ENCODE data around the gene DMBT1.

DMBT1 gene

GRCh38 chr10:122559228-122559627 lies 1.3 kb upstream of the DMBT1 start:
- DNase-seq (ENCODE audit: low spot score): no peak
- in situ Hi-C loops (cut with MboI; ENCODE audit: low pct_unique_long_range_greater_than_20kb, low sequenced_read_pairs, unreplicated experiment): loop anchor here (25.0 kb wide), 1 partner anchor 272 kb away; no protein-coding TSS in a partner anchor
- TF ChIP-seq CTCF (IDR thresholded peaks at IDR 0.05; ENCODE audit: extremely low read depth, insufficient read depth, missing control alignments): no peak

- DNase-seq (ENCODE audit: low spot score): no peak
- in situ Hi-C loops (cut with MboI; ENCODE audit: low pct_unique_long_range_greater_than_20kb, low sequenced_read_pairs, unreplicated experiment): loop anchor here (25.0 kb wide), 1 partner anchor 274 kb away; no protein-coding TSS in a partner anchor
- no peak for TF ChIP-seq CTCF (IDR thresholded peaks at IDR 0.05; ENCODE audit: extremely low read depth, insufficient read depth, missing control alignments)
Observed at GRCh38 chr10:122561212-122561611, 658 bp downstream of the DMBT1 start.

GRCh38 chr10:122561792-122562191 lies 1.2 kb downstream of the DMBT1 start:
- TF ChIP-seq CTCF (IDR thresholded peaks at IDR 0.05; ENCODE audit: extremely low read depth, insufficient read depth, missing control alignments): no peak
- in situ Hi-C loops (cut with MboI; ENCODE audit: low pct_unique_long_range_greater_than_20kb, low sequenced_read_pairs, unreplicated experiment): loop anchor here (25.0 kb wide), 1 partner anchor 274 kb away; no protein-coding TSS in a partner anchor
- no peak for DNase-seq (ENCODE audit: low spot score)

GRCh38 chr10:122564980-122565379 lies 4.4 kb downstream of the DMBT1 start:
- TF ChIP-seq CTCF (IDR thresholded peaks at IDR 0.05; ENCODE audit: extremely low read depth, insufficient read depth, missing control alignments): no peak
- DNase-seq (ENCODE audit: low spot score): no peak
- in situ Hi-C loops (cut with MboI; ENCODE audit: low pct_unique_long_range_greater_than_20kb, low sequenced_read_pairs, unreplicated experiment): loop anchor here (25.0 kb wide), 1 partner anchor 278 kb away; no protein-coding TSS in a partner anchor

GRCh38 chr10:122565766-122566206 lies 5.2 kb downstream of the DMBT1 start:
- in situ Hi-C loops (cut with MboI; ENCODE audit: low pct_unique_long_range_greater_than_20kb, low sequenced_read_pairs, unreplicated experiment): loop anchor here (25.0 kb wide), 1 partner anchor 278 kb away; no protein-coding TSS in a partner anchor
- peak; percentile 59 for DNase-seq (ENCODE audit: low spot score)

GRCh38 chr10:122566632-122567031 lies 6.1 kb downstream of the DMBT1 start:
- no peak for TF ChIP-seq CTCF (IDR thresholded peaks at IDR 0.05; ENCODE audit: extremely low read depth, insufficient read depth, missing control alignments)
- DNase-seq (ENCODE audit: low spot score): no peak
- in situ Hi-C loops (cut with MboI; ENCODE audit: low pct_unique_long_range_greater_than_20kb, low sequenced_read_pairs, unreplicated experiment): loop anchor here (25.0 kb wide), 1 partner anchor 279 kb away; no protein-coding TSS in a partner anchor

More at GRCh38 chr10:122565766-122566206, 5.2 kb downstream of the DMBT1 start:
- peak; percentile 76 for TF ChIP-seq CTCF (IDR thresholded peaks at IDR 0.05; ENCODE audit: extremely low read depth, insufficient read depth, missing control alignments)

Measured in GM13977 (cell line).